HG03045 (cell line): ENCODE data around the gene ABTB2.
A peak's percentile ranks its signal among the peaks of the same experiment; 100 is the strongest.

Experiments used
- ATAC-seq: cut with Tn5 transposase; IDR thresholded peaks from one replicate; pipeline ENCODE4 v1.9.1; 2021; ENCODE audit warnings: mild to moderate bottlenecking, moderate library complexity; ENCODE audit not compliant: unreplicated experiment

Gene ABTB2

GRCh38 chr11:34363363-34364084 lies 5.7 kb upstream of the ABTB2 start:
- no peak for ATAC-seq

GRCh38 chr11:34360046-34360445 lies 2.2 kb upstream of the ABTB2 start:
- ATAC-seq, result no peak

DNA sequence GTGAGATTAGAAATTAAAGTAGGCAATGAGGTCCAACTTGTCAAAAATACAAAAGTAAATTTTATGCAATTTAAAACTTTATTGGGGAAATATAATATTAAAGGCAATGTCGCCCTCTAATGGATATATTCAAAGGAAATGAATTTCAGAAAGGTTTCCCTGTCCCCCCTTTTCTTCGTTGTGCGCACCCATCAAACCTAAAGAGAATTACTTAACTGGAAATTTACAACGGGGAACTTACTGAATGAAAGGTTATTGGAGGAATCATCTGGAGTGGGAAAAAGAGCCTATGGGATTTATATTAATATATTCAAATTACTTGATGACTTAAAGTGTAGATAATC lies 1.7 kb upstream of the ABTB2 start:
- ATAC-seq, result no peak

DNA sequence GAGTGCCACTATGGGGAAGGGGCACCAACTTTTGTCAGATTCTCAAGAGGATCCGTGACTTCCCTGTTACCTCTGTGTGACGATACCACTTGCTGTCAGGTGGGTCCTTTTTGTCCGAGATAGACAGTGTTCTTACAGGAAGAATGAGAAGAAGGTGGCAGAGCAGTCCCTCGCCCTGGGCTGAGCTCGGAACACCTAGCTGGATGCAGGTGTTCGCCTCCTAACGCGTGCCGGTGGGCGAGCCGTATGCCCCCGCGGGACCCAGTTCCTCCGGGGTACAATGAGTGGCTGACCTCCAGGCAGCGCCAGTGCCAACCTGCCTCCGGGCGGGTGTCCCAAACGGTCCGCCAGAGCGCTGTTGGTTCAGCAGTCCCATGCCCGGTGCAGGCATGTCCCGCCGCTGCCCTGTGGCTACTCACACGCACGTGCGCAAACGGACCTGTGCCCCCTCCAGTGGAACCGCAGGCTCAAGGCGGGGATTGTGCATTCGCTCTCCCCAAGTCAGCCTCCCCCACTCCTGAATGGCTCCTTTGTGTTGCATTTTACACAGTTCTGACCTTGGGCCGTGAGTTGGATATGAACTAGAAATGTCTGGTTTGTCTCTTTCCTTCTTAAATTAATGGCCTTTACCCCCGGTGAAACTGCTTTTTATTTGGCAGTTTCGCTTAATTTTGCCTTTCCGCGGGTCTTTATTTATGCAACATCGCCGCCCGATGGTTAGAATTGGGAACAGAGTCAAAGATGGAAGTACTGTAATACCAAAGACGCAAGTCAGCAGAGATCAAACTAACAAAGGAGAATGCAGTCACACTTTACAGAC lies 1.1 kb upstream of the ABTB2 start:
- ATAC-seq, result no peak

DNA sequence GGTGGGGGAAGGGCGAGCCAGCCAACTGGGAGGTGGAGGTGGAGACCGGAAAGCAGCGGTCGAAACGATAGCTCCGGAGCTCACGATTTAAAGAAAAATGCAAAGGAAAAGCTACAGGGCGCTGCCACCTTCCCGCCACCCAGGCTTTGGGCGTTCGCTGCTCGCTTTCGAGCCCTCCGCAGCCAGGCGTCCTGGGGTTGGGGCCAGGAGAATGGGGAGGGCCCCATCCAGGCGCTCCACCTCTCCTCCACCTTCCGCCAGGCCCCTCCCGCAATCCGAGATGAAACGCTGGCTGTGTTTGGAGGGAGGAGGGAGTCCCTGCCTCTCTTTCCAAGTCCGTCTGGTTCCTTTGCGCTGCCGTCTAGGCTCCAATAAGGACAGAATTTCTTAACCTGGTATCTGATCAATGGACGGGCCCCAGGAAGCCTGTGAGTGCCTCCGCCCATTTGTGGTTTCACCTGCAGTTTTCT lies 483 bp upstream of the ABTB2 start:
- no peak for ATAC-seq

GRCh38 chr11:34356913-34357700 lies 703 bp downstream of the ABTB2 start:
- ATAC-seq, result peak; percentile 22

- no peak for ATAC-seq
These were observed 1.3 kb downstream of the ABTB2 start for GRCh38 chr11:34356576-34356912.

GRCh38 chr11:34356130-34356529 lies 1.7 kb downstream of the ABTB2 start:
- ATAC-seq, result no peak

DNA sequence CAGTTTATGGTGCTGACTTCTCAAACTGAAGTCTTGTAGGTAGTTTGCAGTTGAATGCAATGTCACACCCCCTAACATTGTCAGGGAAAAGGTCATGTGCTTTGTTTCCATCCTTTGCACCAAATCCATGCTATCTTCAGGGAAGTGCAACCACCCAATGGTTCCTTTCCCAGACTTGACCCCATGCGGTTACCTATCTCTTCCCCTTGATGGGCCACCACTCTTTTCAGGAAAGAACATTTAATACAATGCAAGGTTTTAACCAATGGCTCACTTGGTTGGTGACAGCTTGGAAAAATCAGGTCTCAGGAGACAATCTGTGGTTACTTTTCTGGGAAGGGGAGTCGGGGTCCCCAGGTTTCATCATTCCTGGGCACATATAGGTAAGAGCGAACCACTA lies 2.1 kb downstream of the ABTB2 start:
- no peak for ATAC-seq

GRCh38 chr11:34354782-34355181 lies 3.0 kb downstream of the ABTB2 start:
- ATAC-seq, result no peak

GRCh38 chr11:34353881-34354280 lies 3.9 kb downstream of the ABTB2 start:
- no peak for ATAC-seq

GRCh38 chr11:34351687-34352469 lies 5.9 kb downstream of the ABTB2 start:
- ATAC-seq, result peak; percentile 57

DNA sequence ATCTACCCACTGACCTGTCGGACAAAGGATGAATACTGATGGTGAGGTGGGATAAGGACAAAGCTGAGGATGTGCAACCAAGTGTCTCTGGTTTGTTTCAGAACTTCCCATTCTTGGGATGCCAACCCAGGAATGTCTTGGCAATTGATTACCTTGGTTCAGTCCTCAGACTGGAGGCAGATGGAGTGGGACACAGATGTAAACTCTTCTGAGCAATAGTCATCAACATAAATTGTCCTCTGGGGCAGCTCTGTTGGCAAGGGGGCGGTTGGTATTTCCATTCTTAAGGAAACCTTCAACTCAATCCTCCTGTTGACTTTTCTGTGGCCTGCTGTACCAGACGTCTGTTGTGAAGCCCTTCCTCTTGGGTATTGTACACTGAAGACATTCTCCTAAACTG lies 6.8 kb downstream of the ABTB2 start:
- no peak for ATAC-seq

GRCh38 chr11:34349882-34350281 lies 7.9 kb downstream of the ABTB2 start:
- no peak for ATAC-seq

DNA sequence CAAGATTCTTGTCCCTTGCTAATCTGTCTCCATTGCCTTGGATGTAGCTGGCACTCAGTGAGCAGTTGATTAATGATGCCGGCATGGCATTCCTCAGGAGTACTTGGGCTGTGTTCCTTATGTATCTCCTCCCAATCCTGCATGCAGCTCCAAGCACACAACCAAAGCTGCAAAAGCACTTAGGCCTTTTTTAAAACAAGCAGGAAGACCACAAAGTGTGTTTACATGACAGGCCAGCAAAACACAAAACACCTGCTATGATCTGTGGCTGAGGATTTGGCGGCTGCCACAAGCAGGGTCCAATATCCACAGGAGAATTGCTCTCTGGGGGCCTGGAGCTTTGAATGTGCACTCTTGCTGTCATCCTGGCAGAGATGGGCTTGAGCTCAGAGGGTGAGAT lies 8.9 kb downstream of the ABTB2 start:
- ATAC-seq, result no peak

DNA sequence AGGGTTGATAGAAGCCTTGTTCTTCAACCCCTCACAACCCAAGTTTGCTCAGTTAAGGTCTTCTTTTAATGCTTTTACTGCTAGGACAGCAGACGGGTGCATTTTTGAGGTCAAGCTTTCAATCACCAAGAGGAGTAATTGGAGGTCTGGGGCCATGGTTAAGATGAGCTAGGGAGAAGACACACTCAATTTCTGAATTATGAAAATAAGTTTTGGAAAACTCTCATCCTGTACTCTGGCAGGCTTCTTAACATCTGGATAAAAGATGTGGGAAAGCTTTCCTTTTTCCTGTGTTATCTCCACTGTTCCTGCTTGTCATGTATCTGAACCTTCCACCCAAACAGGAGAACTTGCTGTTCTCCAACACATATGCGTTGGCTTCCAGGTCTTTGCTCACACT lies 9.7 kb downstream of the ABTB2 start:
- no peak for ATAC-seq

DNA sequence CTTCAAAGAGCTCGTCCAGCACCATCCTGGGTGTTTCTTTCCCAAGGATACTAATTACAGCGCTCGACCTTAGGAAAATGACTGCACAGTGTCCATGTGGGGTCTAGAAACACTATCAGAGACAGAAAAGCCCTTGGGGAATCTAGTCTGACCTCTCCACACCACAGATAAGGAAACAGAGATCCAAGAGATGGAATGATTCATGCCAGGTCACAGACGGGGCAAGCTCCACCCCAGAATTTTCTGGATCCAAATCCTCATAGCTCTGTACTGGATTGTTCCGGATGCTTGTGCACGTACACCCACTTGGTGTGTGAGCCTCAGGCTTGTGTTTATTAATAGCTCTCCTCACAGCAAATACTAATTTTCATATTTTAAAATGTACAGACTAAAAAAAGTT lies 11.3 kb downstream of the ABTB2 start:
- ATAC-seq, result no peak

- ATAC-seq, result no peak
These were observed 11.8 kb downstream of the ABTB2 start for GRCh38 chr11:34345991-34346480.

DNA sequence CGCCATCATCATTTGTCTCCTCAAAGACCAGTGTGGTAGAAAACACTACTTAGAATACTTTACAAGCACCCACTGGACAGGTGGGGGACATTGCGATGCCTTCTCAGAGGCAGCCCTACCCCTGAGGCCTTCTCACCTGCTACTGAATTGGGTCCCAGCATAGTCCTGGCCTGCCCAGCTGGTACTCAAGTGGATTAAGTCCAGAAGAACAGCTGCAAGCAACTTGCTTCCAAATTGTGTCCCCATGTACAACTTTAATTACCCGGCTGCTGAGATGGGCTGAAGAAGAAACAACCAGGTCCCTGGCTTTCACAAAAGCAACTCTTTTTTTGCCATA lies 12.3 kb downstream of the ABTB2 start:
- ATAC-seq, result no peak

GRCh38 chr11:34344768-34345539 lies 12.9 kb downstream of the ABTB2 start:
- ATAC-seq, result no peak
